A549 (cell line): ENCODE data around the gene MLXIP. TPM values are rescaled to one million over a fixed set of nuclear protein-coding genes. Genes with fewer than 3 reads are reported as not detected.
A peak's percentile ranks its signal among the peaks of the same experiment; 100 is the strongest.

ENCODE experiments used
- ATAC-seq, 2 experiments: fragments of 200-7000 bp in 1 of 2; fragments of >200 bp in 1 of 2; cut with Nextera tagmentation in 1 of 2; cut with Tn5 transposase in 1 of 2; 3 replicates each; pipeline versions ENCODE4 v1.8.0 to v1.9.1; 2018 to 2020; ENCODE audit warnings: mild to moderate bottlenecking in 1 of 2, moderate library complexity in 1 of 2
- CTCF ChIA-PET: fragments of 300-600 bp; sonication (Branson Sonifier 250); formaldehyde crosslinking; extraction: SDS; loops from one replicate; lab custom pipeline; 2021; ENCODE audit warnings: antibody characterized with exemption, inconsistent platforms; lab: Yijun Ruan, JAX
- POLR2A ChIA-PET: fragments of 350-600 bp; formaldehyde crosslinking; extraction: SDS; loops from one replicate; lab custom pipeline; 2021; ENCODE audit warnings: antibody characterized with exemption, inconsistent platforms; lab: Yijun Ruan, JAX
- DNase-seq, 2 experiments: peaks; one replicate each; pipeline versions ENCODE4 v3.0.0 to v3.0.0-alpha.2; 2011 to 2016; ENCODE audit warnings: low read depth in 1 of 2, low spot score in 1 of 2
- FAIRE-seq: peaks from 2 replicates; lab custom pipeline; 2011; peaks lifted over from hg19 to GRCh38; lab: Jason Lieb, UNC
- H3K27ac ChIP-seq, 2 experiments: fragments of >200 bp; sonication (Bioruptor Twin); formaldehyde crosslinking; 3 replicates each; pipeline ENCODE4 v1.5.1; 2016 to 2017
- H3K4me1 ChIP-seq: fragments of >200 bp; sonication (Bioruptor Twin); formaldehyde crosslinking; 3 replicates; pipeline ENCODE4 v1.6.1; 2016
- H3K4me2 ChIP-seq: fragments of >200 bp; sonication (Bioruptor Twin); formaldehyde crosslinking; 3 replicates; pipeline ENCODE4 v1.6.1; 2016
- H3K4me3 ChIP-seq: fragments of >200 bp; sonication (Bioruptor Twin); formaldehyde crosslinking; 3 replicates; pipeline ENCODE4 v1.5.1; 2016
- H3K9me3 ChIP-seq: fragments of >200 bp; sonication (Bioruptor Twin); formaldehyde crosslinking; 3 replicates; pipeline ENCODE4 v1.6.1; 2016
- ATOH8 ChIP-seq: fragments of 250-450 bp; sonication (Bioruptor Pico); IDR thresholded peaks from 2 replicates; pipeline ENCODE4 v1.5.0; 2020; ENCODE audit warnings: low read depth, mild to moderate bottlenecking, moderate library complexity
- ESRRA ChIP-seq: fragments of 150-350 bp; IDR thresholded peaks from 2 replicates; pipeline ENCODE4 v1.6.1; 2014; ENCODE audit warnings: mild to moderate bottlenecking, low read length, borderline replicate concordance
- HEYL ChIP-seq: fragments of 250-450 bp; sonication (Bioruptor Pico); IDR thresholded peaks from 2 replicates; pipeline ENCODE4 v1.8.0; 2021; ENCODE audit warnings: mild to moderate bottlenecking, moderate library complexity
- HOXA7 ChIP-seq: fragments of 250-450 bp; sonication (Bioruptor Pico); IDR thresholded peaks from 2 replicates; pipeline ENCODE4 v1.5.0; 2020; ENCODE audit warnings: mild to moderate bottlenecking, moderate library complexity
- KDM1A ChIP-seq: fragments of 200-600 bp; sonication (generic); IDR thresholded peaks from 2 replicates; pipeline ENCODE4 v1.6.1; 2016; ENCODE audit warnings: low read depth, mild to moderate bottlenecking
- KDM5A ChIP-seq: fragments of 200-600 bp; sonication (generic); IDR thresholded peaks from 2 replicates; pipeline ENCODE4 v1.6.1; 2016; ENCODE audit warnings: antibody characterized with exemption, mild to moderate bottlenecking
- MAFK ChIP-seq: fragments of 450-650 bp; IDR thresholded peaks from 2 replicates; pipeline ENCODE4 v1.6.1; 2014; ENCODE audit not compliant: partially characterized antibody
- NFE2L2 ChIP-seq: fragments of 150-350 bp; conservative IDR thresholded peaks from 2 replicates; pipeline ENCODE4 v1.6.1; 2014; ENCODE audit warnings: low read length
- NPAS2 ChIP-seq: fragments of 250-450 bp; sonication (Bioruptor Pico); IDR thresholded peaks from 2 replicates; pipeline ENCODE4 v1.8.0; 2022; ENCODE audit warnings: mild to moderate bottlenecking, moderate library complexity, borderline replicate concordance
- RFX5 ChIP-seq: fragments of 450-650 bp; IDR thresholded peaks from 2 replicates; pipeline ENCODE4 v1.7.1; 2014; ENCODE audit warnings: antibody characterized with exemption, mild to moderate bottlenecking, moderate library complexity
- RNF2 ChIP-seq: fragments of 200-600 bp; sonication (generic); IDR thresholded peaks from 2 replicates; pipeline ENCODE4 v1.6.1; 2016; ENCODE audit warnings: low read depth, mild to moderate bottlenecking, antibody characterized with exemption, moderate library complexity, borderline replicate concordance
- ZFP36 ChIP-seq: fragments of 450-650 bp; IDR thresholded peaks from 2 replicates; pipeline ENCODE4 v1.6.1; 2014; ENCODE audit warnings: borderline replicate concordance; ENCODE audit not compliant: partially characterized antibody
- WGBS: methylation state at CpG from one replicate; pipeline ENCODE4 v1.1.6; 2017; ENCODE audit errors: missing lambda C conversion rate; 5-methylcytosine and 5-hydroxymethylcytosine counted together
- polyA plus RNA-seq, 4 experiments: library from polyadenylated mRNA; depleted of rRNA in 3 of 4; stranded (reverse); fragments of >200 nt; fragmentation: RNase III in 1 of 4; extraction: RNeasy Plus Mini Kit Qiagen cat#74134 plus additional on column Dnase treatment in 1 of 4; gene quantifications; 2 replicates in 3 of 4; 3 replicates in 1 of 4; pipeline ENCODE4 v1.2.3, GENCODE V29; 2011 to 2017

The MLXIP gene
- polyA plus RNA-seq, 2 of the 4 experiments (the other 2 are of a cell fraction) = 7.0 to 21.4 TPM

DNA sequence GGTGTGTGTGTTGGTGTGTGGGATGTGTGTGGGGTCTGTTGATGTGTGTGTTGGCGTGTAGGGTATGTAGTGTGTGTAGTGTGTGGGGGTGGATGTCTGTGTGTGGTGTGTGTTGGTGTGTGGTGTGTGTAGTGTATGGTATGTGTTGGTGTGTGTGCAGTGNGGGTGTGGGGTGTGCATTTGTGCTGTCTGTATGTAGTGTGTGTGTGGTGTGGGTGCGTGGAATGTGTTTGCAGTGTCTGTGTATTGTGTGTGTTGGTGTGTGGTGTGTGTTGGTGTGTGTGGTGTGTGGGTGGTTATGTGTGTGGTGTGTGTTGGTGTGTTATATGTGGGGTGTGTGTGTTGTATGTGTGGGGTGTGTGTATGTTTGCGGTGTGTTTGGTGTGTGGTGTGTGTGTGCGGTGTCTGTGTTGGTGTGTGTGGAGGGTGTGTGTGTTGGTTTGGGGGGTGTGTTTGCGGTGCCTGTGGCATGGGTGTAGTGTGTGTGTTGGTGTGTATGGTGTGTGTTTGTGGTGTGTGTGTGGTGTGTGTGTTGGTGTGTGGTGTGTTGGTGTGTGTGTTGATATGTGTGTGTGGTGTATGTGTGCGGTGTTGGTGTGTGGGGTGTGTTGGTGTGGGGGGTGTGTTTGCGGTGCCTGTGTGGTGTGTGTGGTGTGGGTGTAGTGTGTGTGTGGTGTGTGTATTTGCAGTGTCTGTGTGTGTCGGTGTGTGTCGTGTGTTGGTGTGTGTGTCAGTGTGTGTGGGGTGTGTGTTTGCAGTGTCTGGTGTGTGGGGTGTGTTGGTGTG is 14.7 kb downstream of the MLXIP start (continued):
- no peak for TF ChIP-seq HEYL

GRCh38 chr12:122094137-122094734 is 15.7 kb downstream of the MLXIP start:
- ATAC-seq (no peak), DNase-seq (no peak), FAIRE-seq (no peak)
- peak overlapping the region in 1 of 2 experiments; percentile 44; a peak in 3 of 6 replicates for H3K27ac ChIP-seq
- H3K4me1 ChIP-seq = peaks cover 81% of the 10 kb centered on the region
- TF ChIP-seq RNF2 = no peak
- no peak for TF ChIP-seq ZFP36
- no peak for TF ChIP-seq RFX5
- TF ChIP-seq NPAS2 = no peak
- no peak for TF ChIP-seq ATOH8
- ChIA-PET POLR2A (no interaction called here), CTCF (no interaction called here)
- no peaks in the 10 kb centered on the region for H3K9me3 ChIP-seq
- H3K4me3 ChIP-seq = no peak overlapping the region
- 92% methylated on average over 5 of the region's 5 CpGs for WGBS
- H3K4me2 ChIP-seq = no peak overlapping the region

DNA sequence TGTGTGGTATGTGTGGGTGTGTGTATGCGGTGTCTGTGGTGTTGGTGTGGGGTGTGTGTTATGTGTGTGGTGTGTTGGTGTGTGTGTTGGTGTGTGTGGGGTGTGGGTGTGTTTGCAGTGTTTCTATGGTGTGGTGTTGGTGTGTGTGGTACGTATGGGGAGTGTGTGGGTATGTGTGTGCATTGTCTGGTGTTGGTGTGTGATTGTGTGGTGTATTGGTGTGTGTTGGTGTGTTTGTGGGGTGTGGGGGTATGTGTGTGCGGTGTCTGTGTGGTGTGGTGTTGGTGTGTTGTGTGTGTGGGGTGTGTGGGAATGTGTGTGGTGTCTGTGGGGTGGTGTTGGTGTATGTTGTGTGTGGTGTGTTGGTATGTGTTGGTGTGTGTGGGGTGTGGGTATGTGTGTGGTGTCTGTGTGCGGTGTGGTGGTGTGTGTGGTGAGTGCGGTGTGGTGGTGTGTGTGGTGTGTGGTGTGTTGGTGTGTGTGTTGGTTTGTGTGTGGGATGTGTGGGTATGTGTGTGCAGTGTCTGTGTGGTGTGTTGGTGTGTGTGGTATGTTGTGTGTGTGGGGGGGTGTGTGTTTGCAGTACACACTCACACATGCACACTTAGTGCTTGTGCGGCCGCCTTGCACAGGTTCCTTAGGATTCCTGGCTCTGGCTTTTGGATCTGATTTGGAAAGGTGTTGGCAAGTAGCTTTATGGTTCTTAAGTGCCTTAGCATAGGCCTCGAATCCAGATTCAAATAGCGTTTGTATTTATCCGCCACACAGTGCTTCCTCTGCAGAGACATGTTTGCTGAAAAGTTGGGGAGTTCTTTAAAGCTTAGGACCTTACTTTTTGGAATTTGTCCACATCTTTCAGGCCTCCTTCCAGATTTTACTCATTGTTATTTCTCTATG is 16.4 kb downstream of the MLXIP start:
- DNase-seq = peak in 1 of 2 experiments; percentile 70
- no peak for ATAC-seq
- Histone ChIP-seq H3K4me2 (no peak overlapping the region), H3K9me3 (no peaks in the 10 kb centered on the region), H3K4me1 (peaks cover 81% of the 10 kb centered on the region), H3K4me3 (no peak overlapping the region), H3K27ac (peak overlapping the region; percentile 19 to 44; a peak in 4 of 6 replicates)
- WGBS = 76% methylated on average over 10 of the region's 10 CpGs
- TF ChIP-seq NFE2L2 (no peak), MAFK (no peak), ESRRA (no peak)
- ChIA-PET CTCF (interaction anchor here (1.2 to 7.6 kb wide), 5 partner anchors 9 to 29 kb away, joined by 4 to 76 read pairs (median 5); no protein-coding TSS in a partner anchor), POLR2A (interaction anchor here (0.6 kb wide), 1 partner anchor 14 kb away, joined by 3 read pairs; no protein-coding TSS in a partner anchor)
- FAIRE-seq = no peak

DNA sequence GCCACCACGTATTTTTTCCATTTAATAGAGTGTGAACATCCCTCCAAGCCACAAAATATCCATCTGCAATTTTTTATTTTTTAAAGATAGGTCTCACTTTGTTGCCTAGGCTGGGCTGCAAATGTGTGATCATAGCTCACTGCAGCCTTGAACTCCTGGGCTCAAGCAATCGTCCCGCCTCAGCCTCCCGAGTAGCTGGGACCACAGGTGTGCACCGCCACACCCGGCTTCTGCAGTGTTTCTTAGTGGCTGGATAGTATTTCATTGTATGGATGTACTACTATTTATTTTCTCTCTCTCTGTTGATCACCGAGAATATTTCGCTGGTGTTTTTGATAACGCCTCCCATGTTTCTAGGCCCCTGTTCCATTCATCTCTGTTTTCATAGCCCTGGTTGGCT is 17.5 kb downstream of the MLXIP start:
- no peak overlapping the region for H3K4me3 ChIP-seq
- DNase-seq = no peak
- peaks cover 81% of the 10 kb centered on the region for H3K4me1 ChIP-seq
- ChIA-PET CTCF (interaction anchor here (0.5 to 7.6 kb wide), 10 partner anchors 9 to 232 kb away, joined by 4 to 76 read pairs (median 5); no protein-coding TSS in a partner anchor), POLR2A (no interaction called here)
- TF ChIP-seq KDM1A = no peak
- TF ChIP-seq HOXA7 (CRISPR knock-in tag) = no peak
- TF ChIP-seq RNF2 = no peak
- no peak for TF ChIP-seq MAFK
- TF ChIP-seq KDM5A = no peak
- no peaks in the 10 kb centered on the region for H3K9me3 ChIP-seq
- H3K27ac ChIP-seq = peak overlapping the region; percentile 81 to 88; a peak in 4 of 6 replicates
- ATAC-seq = no peak
- 90% methylated on average over 8 of the region's 9 CpGs for WGBS
- H3K4me2 ChIP-seq = no peak overlapping the region
- no peak for FAIRE-seq
